PC-9 (cell line): Measurements from ENCODE around the gene FAM20C. TPM values are rescaled to one million over a fixed set of nuclear protein-coding genes. Genes with fewer than 3 reads are reported as not detected.

Experiments
- BruUV-seq: library from RNA; stranded (reverse); fragments of 400-500 nt; replicated peaks from 2 replicates; lab custom pipeline; 2021; lab: Mats Ljungman, UMichigan
- CTCF ChIA-PET: fragments of 300-600 bp; sonication (Branson Sonifier 250); formaldehyde crosslinking; loops from one replicate; lab custom pipeline; 2022; ENCODE audit warnings: antibody characterized with exemption; lab: Charles Lee
- POLR2A ChIA-PET: fragments of 300-600 bp; sonication (Branson Sonifier 250); formaldehyde crosslinking; loops from one replicate; lab custom pipeline; 2022; ENCODE audit warnings: antibody characterized with exemption; ENCODE audit not compliant: unreplicated experiment; lab: Charles Lee
- DNase-seq, 2 experiments: peaks; one replicate each; pipeline versions ENCODE4 v3.0.0 to v3.0.0-alpha.2; 2015 to 2022; ENCODE audit warnings: mixed read lengths in 1 of 2
- H2AFZ ChIP-seq: fragments of 200-600 bp; sonication (generic); 2 replicates; pipeline ENCODE4 v1.8.1; 2017; ENCODE audit warnings: antibody characterized with exemption
- H3F3A ChIP-seq: fragments of 200-600 bp; sonication (generic); 2 replicates; pipeline ENCODE4 v1.8.1; 2017; ENCODE audit warnings: antibody characterized with exemption, mild to moderate bottlenecking, low read depth; ENCODE audit not compliant: insufficient read depth
- H3K27ac ChIP-seq: fragments of 200-600 bp; sonication (generic); 2 replicates; pipeline ENCODE4 v1.6.1; 2016; ENCODE audit warnings: mixed run types
- H3K27me3 ChIP-seq: fragments of 200-600 bp; sonication (generic); 2 replicates; pipeline ENCODE4 v1.6.1; 2016; ENCODE audit warnings: low read depth, mixed run types; ENCODE audit not compliant: insufficient read depth
- H3K36me3 ChIP-seq: fragments of 200-600 bp; sonication (generic); 2 replicates; pipeline ENCODE4 v1.6.1; 2016; ENCODE audit warnings: low read depth, mixed run types
- H3K4me1 ChIP-seq: fragments of 200-600 bp; sonication (generic); replicated peaks from 2 replicates; pipeline ENCODE4 v1.6.1; 2016; ENCODE audit warnings: mixed run types; ENCODE audit not compliant: insufficient read depth
- H3K4me2 ChIP-seq: fragments of 200-600 bp; sonication (generic); 2 replicates; pipeline ENCODE4 v1.6.1; 2017; ENCODE audit warnings: mixed run types
- H3K4me3 ChIP-seq: fragments of 200-600 bp; sonication (generic); 2 replicates; pipeline ENCODE4 v1.6.1; 2016; ENCODE audit warnings: mixed run types
- H3K79me2 ChIP-seq: fragments of 200-600 bp; sonication (generic); 2 replicates; pipeline ENCODE4 v1.6.1; 2017; ENCODE audit warnings: low read depth, mixed run types
- H3K9me2 ChIP-seq: fragments of 200-600 bp; sonication (generic); 2 replicates; pipeline ENCODE4 v1.8.1; 2017; ENCODE audit warnings: mild to moderate bottlenecking; ENCODE audit not compliant: insufficient read depth
- H3K9me3 ChIP-seq: fragments of 200-600 bp; sonication (generic); 2 replicates; pipeline ENCODE4 v1.8.1; 2016; ENCODE audit warnings: low read depth; ENCODE audit not compliant: insufficient read depth
- H4K20me1 ChIP-seq: fragments of 200-600 bp; sonication (generic); 2 replicates; pipeline ENCODE4 v1.8.1; 2017; ENCODE audit not compliant: insufficient read depth
- CTCF ChIP-seq: fragments of 200-600 bp; sonication (generic); conservative IDR thresholded peaks from 2 replicates; pipeline ENCODE4 v1.6.1; 2017; ENCODE audit warnings: mixed run types, antibody characterized with exemption, mild to moderate bottlenecking, moderate library complexity
- EZH2 ChIP-seq: fragments of 200-600 bp; sonication (generic); IDR thresholded peaks from 2 replicates; pipeline ENCODE4 v1.8.0; 2017; ENCODE audit warnings: antibody characterized with exemption, low read depth
- intact Hi-C: fragments of 100-400 bp; cut with micrococcal nuclease; formaldehyde crosslinking; loops from one replicate; pipeline ENCODE4 v1.10.0; 2022; ENCODE audit not compliant: unreplicated experiment
- total RNA-seq: library from RNA; stranded (reverse); gene quantifications from 2 replicates; pipeline ENCODE4 v1.2.3, GENCODE V29; 2021

The FAM20C gene
- total RNA-seq, 1 experiment from 2014 or later = 31.0 TPM

GRCh38 chr7:226281-226895 lies 34.0 kb downstream of the FAM20C start:
- no peaks in the 10 kb centered on the region for H3K9me2 ChIP-seq
- ChIA-PET POLR2A (no interaction called here), CTCF (interaction anchor here (0.6 kb wide), 2 partner anchors 78 to 1237 kb away, joined by 3 read pairs; no protein-coding TSS in a partner anchor)
- no peaks in the 10 kb centered on the region for H4K20me1 ChIP-seq
- no peaks in the 10 kb centered on the region for H3K27me3 ChIP-seq
- H3K27ac ChIP-seq = no peak overlapping the region
- no peaks in the 10 kb centered on the region for H3K9me3 ChIP-seq
- no peaks in the 10 kb centered on the region for H3K36me3 ChIP-seq
- peaks cover 5% of the 10 kb centered on the region; the same call in 1 of the 2 replicates for H3F3A ChIP-seq
- TF ChIP-seq CTCF = no peak
- no peak for TF ChIP-seq EZH2
- no peak overlapping the region for H3K4me3 ChIP-seq
- H3K4me1 ChIP-seq = no peaks in the 10 kb centered on the region
- DNase-seq = peak in 1 of 2 experiments; percentile 70
- intact Hi-C loops = no loop called here
- no TSS peak for BruUV-seq
- H3K4me2 ChIP-seq = no peak overlapping the region
- no peaks in the 10 kb centered on the region for H3K79me2 ChIP-seq
- no peak overlapping the region for H2AFZ ChIP-seq

- BruUV-seq = no TSS peak
- ChIA-PET CTCF (interaction anchor here (0.6 kb wide), 1 partner anchor 125 kb away, joined by 3 read pairs; no protein-coding TSS in a partner anchor), POLR2A (no interaction called here)
These were observed 35.6 kb downstream of the FAM20C start for GRCh38 chr7:227926-228325.

GRCh38 chr7:228610-229009 lies 36.2 kb downstream of the FAM20C start:
- no peak for DNase-seq
- Histone ChIP-seq H4K20me1 (no peaks in the 10 kb centered on the region), H3K4me3 (no peak overlapping the region), H3K36me3 (no peaks in the 10 kb centered on the region), H3F3A (peaks cover 12% of the 10 kb centered on the region), H3K4me1 (peaks cover 8% of the 10 kb centered on the region), H3K27ac (no peak overlapping the region), H3K9me3 (no peaks in the 10 kb centered on the region), H3K79me2 (no peaks in the 10 kb centered on the region), H3K4me2 (no peak overlapping the region), H3K9me2 (no peaks in the 10 kb centered on the region), H3K27me3 (no peaks in the 10 kb centered on the region), H2AFZ (no peak overlapping the region)
- ChIA-PET POLR2A (no interaction called here), CTCF (no interaction called here)
- no TSS peak for BruUV-seq
- TF ChIP-seq EZH2 = no peak
- TF ChIP-seq CTCF = no peak
- intact Hi-C loops = no loop called here

More at GRCh38 chr7:227926-228325, 35.6 kb downstream of the FAM20C start:
- H4K20me1 ChIP-seq = no peaks in the 10 kb centered on the region
- intact Hi-C loops = no loop called here
- peaks cover 9% of the 10 kb centered on the region for H3F3A ChIP-seq
- TF ChIP-seq EZH2 (no peak), CTCF (no peak)
- no peaks in the 10 kb centered on the region for H3K27me3 ChIP-seq
- no peaks in the 10 kb centered on the region for H3K9me2 ChIP-seq
- H2AFZ ChIP-seq = no peak overlapping the region
- no peaks in the 10 kb centered on the region for H3K79me2 ChIP-seq
- no peak overlapping the region for H3K27ac ChIP-seq
- no peak overlapping the region for H3K4me2 ChIP-seq
- H3K4me3 ChIP-seq = no peak overlapping the region
- no peak for DNase-seq
- 0 out of 2 replicates have a peak, but pooled peaks cover 2% of the 10 kb centered on the region for H3K4me1 ChIP-seq
- no peaks in the 10 kb centered on the region for H3K9me3 ChIP-seq
- no peaks in the 10 kb centered on the region for H3K36me3 ChIP-seq
